ENCODE measurements around the gene HSPA1L.

HSPA1L gene

DNA sequence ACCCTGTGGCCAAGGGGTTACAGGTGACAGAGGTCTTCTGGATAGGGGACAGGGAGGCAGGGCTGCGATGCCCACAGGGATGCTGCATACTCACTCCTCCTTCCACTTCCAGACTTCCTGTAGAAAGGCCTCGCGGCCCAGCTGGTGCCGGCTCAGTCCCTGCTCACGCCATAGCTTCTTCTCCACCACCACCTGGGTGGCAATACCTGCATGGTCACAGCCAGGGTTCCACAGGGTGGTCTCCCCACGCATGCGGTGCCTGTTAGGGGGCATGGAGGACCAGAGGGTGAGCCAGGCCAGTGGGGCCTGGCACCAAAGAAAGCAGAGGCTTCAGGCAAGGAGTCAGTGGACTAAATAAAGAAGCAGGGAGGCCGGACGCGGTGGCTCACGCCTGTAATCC lies 29.6 kb downstream of the HSPA1L start:
- Histone ChIP-seq H3K9ac (ENCODE audit: insufficient read length, low read depth) (no peak overlapping the region), H3K4me1 (ENCODE audit: insufficient read depth, insufficient read length) (no peaks in the 10 kb centered on the region), H3K9me3 (ENCODE audit: insufficient read depth, low read length) (no peaks in the 10 kb centered on the region), H3K36me3 (ENCODE audit: insufficient read depth, insufficient read length, low read length) (peaks cover 71% of the 10 kb centered on the region), H3K27me3 (ENCODE audit: insufficient read depth, insufficient read length) (no peaks in the 10 kb centered on the region), H3K4me3 (ENCODE audit: insufficient read length, low read depth) (no peak overlapping the region)
- DNase-seq (ENCODE audit: low read depth, low spot score), result no peak
- TF ChIP-seq YY1 (IDR thresholded peaks at IDR 0.05; ENCODE audit: insufficient read depth, insufficient read length) (no peak), SUZ12 (IDR thresholded peaks at IDR 0.05; ENCODE audit: extremely low read depth, insufficient read depth, insufficient read length) (no peak), ZNF274 (IDR thresholded peaks at IDR 0.05; ENCODE audit: low read depth, low read length) (no peak)

GRCh38 chr6:31784098-31784925 lies 30.8 kb downstream of the HSPA1L start:
- Histone ChIP-seq H3K4me3 (ENCODE audit: insufficient read length, low read depth) (no peak overlapping the region), H3K9ac (ENCODE audit: insufficient read length, low read depth) (no peak overlapping the region), H3K4me1 (ENCODE audit: insufficient read depth, insufficient read length) (no peaks in the 10 kb centered on the region), H3K27me3 (ENCODE audit: insufficient read depth, insufficient read length) (no peaks in the 10 kb centered on the region), H3K36me3 (ENCODE audit: insufficient read depth, insufficient read length, low read length) (peaks cover 77% of the 10 kb centered on the region), H3K9me3 (ENCODE audit: insufficient read depth, low read length) (no peaks in the 10 kb centered on the region)
- TF ChIP-seq YY1 (IDR thresholded peaks at IDR 0.05; ENCODE audit: insufficient read depth, insufficient read length) (no peak), SUZ12 (IDR thresholded peaks at IDR 0.05; ENCODE audit: extremely low read depth, insufficient read depth, insufficient read length) (no peak), ZNF274 (IDR thresholded peaks at IDR 0.05; ENCODE audit: low read depth, low read length) (no peak)
- DNase-seq (ENCODE audit: low read depth, low spot score), result no peak

DNA sequence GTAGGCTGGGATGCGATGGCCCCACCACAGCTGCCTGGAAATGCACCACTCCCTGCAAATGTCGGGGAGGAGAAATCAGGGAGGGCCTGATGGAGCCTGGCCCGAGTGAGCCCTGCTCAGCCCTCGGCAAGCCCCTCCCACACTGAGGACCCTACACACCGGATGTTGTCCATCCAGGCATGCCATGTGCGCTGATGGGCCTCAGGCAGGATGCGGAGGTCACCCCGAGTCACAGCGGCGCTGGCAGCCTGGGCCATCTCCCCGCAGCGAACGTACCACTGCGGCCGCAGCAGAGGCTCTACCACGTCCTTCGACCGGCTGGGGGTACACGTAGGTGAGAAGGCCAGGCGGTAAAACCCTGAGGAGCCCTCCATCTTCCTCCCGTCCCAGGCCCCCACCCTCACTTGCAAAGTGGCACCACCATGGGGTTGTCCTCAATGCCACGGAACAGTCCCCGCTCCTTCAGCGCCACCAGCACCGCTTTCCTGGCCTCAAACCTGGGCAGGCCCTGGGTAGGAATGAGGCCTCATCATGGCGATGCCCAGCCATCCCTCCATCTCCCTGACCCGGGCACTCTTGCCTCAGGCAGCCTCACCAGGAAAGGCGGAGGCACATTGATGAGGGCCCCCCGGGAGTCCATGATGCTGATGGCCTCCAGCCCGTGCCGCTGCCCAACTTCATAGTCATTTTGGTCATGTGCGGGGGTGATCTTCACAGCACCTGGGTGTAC lies 32.8 kb downstream of the HSPA1L start:
- no peak overlapping the region for H3K4me3 ChIP-seq (ENCODE audit: insufficient read length, low read depth)
- DNase-seq (ENCODE audit: low read depth, low spot score), result no peak
- peaks cover 96% of the 10 kb centered on the region for H3K36me3 ChIP-seq (ENCODE audit: insufficient read depth, insufficient read length, low read length)
- TF ChIP-seq ZNF274 (IDR thresholded peaks at IDR 0.05; ENCODE audit: low read depth, low read length), result no peak
- no peak for TF ChIP-seq SUZ12 (IDR thresholded peaks at IDR 0.05; ENCODE audit: extremely low read depth, insufficient read depth, insufficient read length)
- TF ChIP-seq YY1 (IDR thresholded peaks at IDR 0.05; ENCODE audit: insufficient read depth, insufficient read length), result no peak
- no peaks in the 10 kb centered on the region for H3K9me3 ChIP-seq (ENCODE audit: insufficient read depth, low read length)
- no peak overlapping the region for H3K9ac ChIP-seq (ENCODE audit: insufficient read length, low read depth)
- no peaks in the 10 kb centered on the region for H3K4me1 ChIP-seq (ENCODE audit: insufficient read depth, insufficient read length)
- H3K27me3 ChIP-seq (ENCODE audit: insufficient read depth, insufficient read length), result no peaks in the 10 kb centered on the region

DNA sequence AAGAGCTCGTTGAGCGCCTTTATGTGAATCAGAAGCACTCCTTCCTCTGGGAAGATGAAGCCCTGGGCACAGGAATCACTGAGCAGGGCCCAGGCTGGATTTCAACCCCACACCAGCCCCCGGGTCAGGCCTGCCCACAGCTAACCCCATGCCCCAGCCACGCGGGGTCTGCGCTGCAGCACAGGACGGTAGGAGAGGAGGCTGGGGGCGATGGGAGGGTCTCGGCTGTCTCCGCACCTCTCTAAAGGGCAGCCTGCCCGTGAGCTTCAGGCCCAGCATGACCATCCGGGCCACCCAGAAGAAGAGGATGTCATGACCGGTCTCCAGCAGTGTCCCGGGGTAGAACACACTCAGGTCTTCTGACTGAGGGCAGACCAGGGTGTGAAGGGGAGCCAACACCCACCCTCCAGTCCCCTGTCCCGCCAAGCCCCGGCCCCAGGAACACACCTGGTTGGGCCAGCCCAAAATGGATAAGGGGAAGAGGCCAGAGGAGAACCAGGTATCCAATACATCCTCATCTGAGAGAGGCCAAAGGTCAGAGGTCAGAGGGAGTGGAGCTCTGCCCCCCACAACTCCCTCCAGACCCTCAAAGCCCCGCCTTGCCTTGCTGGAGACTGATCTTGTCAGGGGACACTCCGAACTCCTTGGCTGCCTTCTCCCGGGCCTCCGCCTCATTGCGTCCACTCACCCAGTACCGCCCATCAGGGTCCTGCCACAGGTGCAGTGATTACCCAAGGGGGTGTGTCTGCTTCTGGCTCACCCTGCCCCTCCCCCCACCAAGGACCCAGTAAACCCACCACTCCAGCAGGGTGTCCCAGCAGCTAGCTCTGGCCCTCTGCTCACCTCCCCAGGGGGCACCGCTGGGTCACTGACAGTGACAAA lies 33.6 kb downstream of the HSPA1L start:
- no peak overlapping the region for H3K4me3 ChIP-seq (ENCODE audit: insufficient read length, low read depth)
- no peaks in the 10 kb centered on the region for H3K27me3 ChIP-seq (ENCODE audit: insufficient read depth, insufficient read length)
- peaks cover 3% of the 10 kb centered on the region for H3K4me1 ChIP-seq (ENCODE audit: insufficient read depth, insufficient read length)
- H3K9me3 ChIP-seq (ENCODE audit: insufficient read depth, low read length), result no peaks in the 10 kb centered on the region
- H3K36me3 ChIP-seq (ENCODE audit: insufficient read depth, insufficient read length, low read length), result peaks cover 93% of the 10 kb centered on the region
- DNase-seq (ENCODE audit: low read depth, low spot score), result no peak
- TF ChIP-seq YY1 (IDR thresholded peaks at IDR 0.05; ENCODE audit: insufficient read depth, insufficient read length) (no peak), SUZ12 (IDR thresholded peaks at IDR 0.05; ENCODE audit: extremely low read depth, insufficient read depth, insufficient read length) (no peak), ZNF274 (IDR thresholded peaks at IDR 0.05; ENCODE audit: low read depth, low read length) (no peak)
- H3K9ac ChIP-seq (ENCODE audit: insufficient read length, low read depth), result no peak overlapping the region

GRCh38 chr6:31780507-31781243 lies 34.4 kb downstream of the HSPA1L start:
- no peak for DNase-seq (ENCODE audit: low read depth, low spot score)
- H3K9me3 ChIP-seq (ENCODE audit: insufficient read depth, low read length), result no peaks in the 10 kb centered on the region
- H3K4me3 ChIP-seq (ENCODE audit: insufficient read length, low read depth), result no peak overlapping the region
- peaks cover 3% of the 10 kb centered on the region for H3K4me1 ChIP-seq (ENCODE audit: insufficient read depth, insufficient read length)
- H3K9ac ChIP-seq (ENCODE audit: insufficient read length, low read depth), result no peak overlapping the region
- TF ChIP-seq ZNF274 (IDR thresholded peaks at IDR 0.05; ENCODE audit: low read depth, low read length) (no peak), SUZ12 (IDR thresholded peaks at IDR 0.05; ENCODE audit: extremely low read depth, insufficient read depth, insufficient read length) (no peak), YY1 (IDR thresholded peaks at IDR 0.05; ENCODE audit: insufficient read depth, insufficient read length) (no peak)
- peaks cover 86% of the 10 kb centered on the region for H3K36me3 ChIP-seq (ENCODE audit: insufficient read depth, insufficient read length, low read length)
- H3K27me3 ChIP-seq (ENCODE audit: insufficient read depth, insufficient read length), result no peaks in the 10 kb centered on the region

DNA sequence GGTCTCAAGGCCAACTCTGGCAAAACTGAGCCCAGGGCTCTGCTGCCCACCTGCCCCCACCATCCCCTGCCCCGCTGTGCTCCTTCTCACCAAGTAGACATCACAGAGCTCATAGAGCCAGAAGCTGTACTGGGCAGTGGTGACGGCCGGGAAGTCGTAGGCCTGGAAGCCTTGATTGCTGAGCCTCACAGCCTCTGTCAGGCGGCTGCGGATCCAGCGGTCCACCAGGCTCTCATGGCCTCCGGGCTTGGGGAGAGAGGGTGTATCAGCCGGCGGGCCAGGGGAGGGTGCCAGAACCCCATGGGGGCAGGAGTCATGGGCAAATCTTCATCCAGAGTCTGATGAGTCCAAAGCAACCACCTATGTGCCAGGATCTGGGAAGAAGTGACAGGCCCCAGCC lies 35.2 kb downstream of the HSPA1L start:
- peaks cover 3% of the 10 kb centered on the region for H3K4me1 ChIP-seq (ENCODE audit: insufficient read depth, insufficient read length)
- no peak overlapping the region for H3K4me3 ChIP-seq (ENCODE audit: insufficient read length, low read depth)
- no peak for DNase-seq (ENCODE audit: low read depth, low spot score)
- no peaks in the 10 kb centered on the region for H3K27me3 ChIP-seq (ENCODE audit: insufficient read depth, insufficient read length)
- no peaks in the 10 kb centered on the region for H3K9me3 ChIP-seq (ENCODE audit: insufficient read depth, low read length)
- H3K9ac ChIP-seq (ENCODE audit: insufficient read length, low read depth), result no peak overlapping the region
- H3K36me3 ChIP-seq (ENCODE audit: insufficient read depth, insufficient read length, low read length), result peaks cover 78% of the 10 kb centered on the region
- TF ChIP-seq YY1 (IDR thresholded peaks at IDR 0.05; ENCODE audit: insufficient read depth, insufficient read length) (no peak), SUZ12 (IDR thresholded peaks at IDR 0.05; ENCODE audit: extremely low read depth, insufficient read depth, insufficient read length) (no peak), ZNF274 (IDR thresholded peaks at IDR 0.05; ENCODE audit: low read depth, low read length) (no peak)

Measured in NT2/D1 (cell line).